Measurements from ENCODE around the gene RGS1.

The RGS1 gene

GRCh38 chr1:192627901-192628300 lies 52.3 kb downstream of the RGS1 start:
- DNase-seq = no peak

- no peak for DNase-seq
Observed at GRCh38 chr1:192628396-192629057, 53.0 kb downstream of the RGS1 start.

- no peak for DNase-seq
Observed at GRCh38 chr1:192629612-192630011, 54.0 kb downstream of the RGS1 start.
